Vagina (tissue), 2 donors: Measurements from ENCODE around the gene ST8SIA1.

Experiments
- CTCF ChIP-seq, 3 experiments: fragments of 450-650 bp in 2 of 3; fragments of 200-600 bp in 1 of 3; sonication (generic) in 1 of 3; IDR thresholded peaks; one replicate each; pipeline ENCODE4 v1.5.1; 2017 to 2019; ENCODE audit warnings: antibody characterized with exemption in 3 of 3, mild to moderate bottlenecking in 2 of 3, moderate library complexity in 2 of 3
- POLR2A ChIP-seq, 2 donors: fragments of 450-650 bp; IDR thresholded peaks; one replicate each; pipeline ENCODE4 v1.6.1; 2017; ENCODE audit warnings: antibody characterized with exemption in 2 of 2, mild to moderate bottlenecking in 2 of 2, moderate library complexity in 2 of 2
- POLR2AphosphoS5 ChIP-seq, 2 donors: sonication (generic); formaldehyde crosslinking; IDR thresholded peaks; one replicate each; pipeline ENCODE4 v1.9.0; 2017; ENCODE audit warnings: antibody characterized with exemption in 2 of 2, mild to moderate bottlenecking in 2 of 2, low read depth in 1 of 2; ENCODE audit not compliant: insufficient read depth in 1 of 2

- TF ChIP-seq CTCF (IDR thresholded peaks at IDR 0.05) (no peak), POLR2AphosphoS5 (IDR thresholded peaks at IDR 0.05; ENCODE audit: insufficient read depth in 1 of 2, low read depth in 1 of 2) (no peak), POLR2A (IDR thresholded peaks at IDR 0.05) (no peak)
Measured at GRCh38 chr12:22173177-22173576, 161.3 kb downstream of the ST8SIA1 start.
